Non-pigmented ciliary epithelial cell (primary cell): Measurements from ENCODE around the gene LRRC27.
"Not testable (repeated sequence)": the region's sequence is repeated elsewhere in the genome, so short reads cannot be mapped to it uniquely, and the experiment has no call there.

Experiments used
- DNase-seq: peaks from one replicate; pipeline ENCODE4 v3.0.0-alpha.2; 2010; ENCODE audit warnings: low read depth

Gene LRRC27

GRCh38 chr10:132337854-132338253 is 5.9 kb downstream of the LRRC27 start:
- not testable (repeated sequence) for DNase-seq

- DNase-seq = no peak
Observed at GRCh38 chr10:132338876-132339275, 6.9 kb downstream of the LRRC27 start.

- DNase-seq = no peak
Observed at GRCh38 chr10:132339276-132339675, 7.3 kb downstream of the LRRC27 start.

- DNase-seq = no peak
Observed at GRCh38 chr10:132341017-132341416, 9.0 kb downstream of the LRRC27 start.

GRCh38 chr10:132341781-132342180 is 9.8 kb downstream of the LRRC27 start:
- no peak for DNase-seq

GRCh38 chr10:132342553-132342952 is 10.6 kb downstream of the LRRC27 start:
- DNase-seq = no peak

GRCh38 chr10:132344386-132344785 is 12.4 kb downstream of the LRRC27 start:
- DNase-seq = no peak

GRCh38 chr10:132345345-132345744 is 13.4 kb downstream of the LRRC27 start:
- no peak for DNase-seq

- no peak for DNase-seq
Observed at GRCh38 chr10:132346806-132347205, 14.8 kb downstream of the LRRC27 start.

- DNase-seq = no peak
Observed at GRCh38 chr10:132347211-132347930, 15.4 kb downstream of the LRRC27 start.

- no peak for DNase-seq
Observed at GRCh38 chr10:132347931-132348267, 15.9 kb downstream of the LRRC27 start.

GRCh38 chr10:132349766-132350165 is 17.8 kb downstream of the LRRC27 start:
- DNase-seq = no peak

- no peak for DNase-seq
Observed at GRCh38 chr10:132350391-132350790, 18.4 kb downstream of the LRRC27 start.

GRCh38 chr10:132350946-132351345 is 19.0 kb downstream of the LRRC27 start:
- no peak for DNase-seq

- no peak for DNase-seq
Observed at GRCh38 chr10:132351611-132352010, 19.6 kb downstream of the LRRC27 start.

GRCh38 chr10:132352462-132353308 is 20.7 kb downstream of the LRRC27 start:
- DNase-seq = not testable (repeated sequence)

GRCh38 chr10:132353456-132354355 is 21.7 kb downstream of the LRRC27 start:
- no peak for DNase-seq

GRCh38 chr10:132354356-132355094 is 22.5 kb downstream of the LRRC27 start:
- DNase-seq = no peak

- DNase-seq = no peak
Observed at GRCh38 chr10:132355297-132355696, 23.3 kb downstream of the LRRC27 start.

- DNase-seq = no peak
Observed at GRCh38 chr10:132355754-132356153, 23.8 kb downstream of the LRRC27 start.

- no peak for DNase-seq
Observed at GRCh38 chr10:132356621-132357195, 24.7 kb downstream of the LRRC27 start.
